GM12892 (cell line): ENCODE measurements around the gene C1orf159.

ENCODE experiments used
- POLR2A ChIP-seq: IDR thresholded peaks from 2 replicates; pipeline ENCODE4 v1.6.1; 2011; ENCODE audit warnings: low read depth, low read length, control low read depth
- POLR2AphosphoS5 ChIP-seq: IDR thresholded peaks from 2 replicates; pipeline ENCODE4 v1.6.1; 2011; ENCODE audit warnings: low read depth, low read length, control low read depth

- TF ChIP-seq POLR2A (no peak), POLR2AphosphoS5 (no peak)
Measured at GRCh38 chr1:1150100-1150499, 34.2 kb upstream of the C1orf159 start.
